HCT116 (cell line): ENCODE measurements around the gene MED7. TPM values are rescaled to one million over a fixed set of nuclear protein-coding genes. Genes with fewer than 3 reads are reported as not detected.

Source experiments
- ATF3 ChIP-seq: IDR thresholded peaks from 2 replicates; pipeline ENCODE4 v1.6.1; 2012
- CBX3 ChIP-seq: IDR thresholded peaks from 2 replicates; pipeline ENCODE4 v1.6.1; 2012; ENCODE audit warnings: low read depth
- EGR1 ChIP-seq: IDR thresholded peaks from 2 replicates; pipeline ENCODE4 v1.6.1; 2012; ENCODE audit warnings: low read depth
- ELF1 ChIP-seq: IDR thresholded peaks from 2 replicates; pipeline ENCODE4 v1.6.1; 2012; ENCODE audit warnings: low read depth, borderline replicate concordance
- EZH2phosphoT487 ChIP-seq: fragments of 200-600 bp; IDR thresholded peaks from 2 replicates; pipeline ENCODE4 v1.6.1; 2018; ENCODE audit warnings: antibody characterized with exemption, borderline replicate concordance
- FOSL1 ChIP-seq: IDR thresholded peaks from 2 replicates; pipeline ENCODE4 v1.6.1; 2012; ENCODE audit warnings: low read depth
- JUND ChIP-seq: IDR thresholded peaks from 2 replicates; pipeline ENCODE4 v1.6.1; 2012
- RAD21 ChIP-seq: IDR thresholded peaks from 2 replicates; pipeline ENCODE4 v1.6.1; 2012; ENCODE audit warnings: low read depth, mild to moderate bottlenecking
- REST ChIP-seq: IDR thresholded peaks from 2 replicates; pipeline ENCODE4 v1.6.1; 2012; ENCODE audit warnings: low read depth
- SRF ChIP-seq: IDR thresholded peaks from 2 replicates; pipeline ENCODE4 v1.6.1; 2012; ENCODE audit warnings: low read depth
- ZBTB33 ChIP-seq: IDR thresholded peaks from 2 replicates; pipeline ENCODE4 v1.6.1; 2011; ENCODE audit warnings: mild to moderate bottlenecking, low read length, moderate library complexity; ENCODE audit not compliant: insufficient replicate concordance; ENCODE audit errors: extremely low read depth
- total RNA-seq: library from RNA; stranded (reverse); gene quantifications from one replicate; pipeline ENCODE4 v1.2.1, GENCODE V29; 2021; ENCODE audit not compliant: unreplicated experiment

The MED7 gene
- total RNA-seq, 1 experiment from 2014 or later = 9.1 TPM

- TF ChIP-seq RAD21 (no peak), ELF1 (no peak), EZH2phosphoT487 (no peak), CBX3 (peak; percentile 51; the same call in 1 of the 2 replicates), ZBTB33 (no peak), JUND (peak; percentile 66), EGR1 (0 out of 2 replicates have a peak, but pooled peaks have one; percentile 11), FOSL1 (peak; percentile 75), ATF3 (no peak), SRF (no peak), REST (no peak)
Measured at GRCh38 chr5:157100140-157100679, 42.5 kb downstream of the MED7 start (continued).
